ENCODE data around the gene IZUMO2. TPM values are rescaled to one million over a fixed set of nuclear protein-coding genes. Genes with fewer than 3 reads are reported as not detected.

The IZUMO2 gene
- polyA plus RNA-seq, 1 of the 3 experiments (the other 2 are of a cell fraction) = not detected

DNA sequence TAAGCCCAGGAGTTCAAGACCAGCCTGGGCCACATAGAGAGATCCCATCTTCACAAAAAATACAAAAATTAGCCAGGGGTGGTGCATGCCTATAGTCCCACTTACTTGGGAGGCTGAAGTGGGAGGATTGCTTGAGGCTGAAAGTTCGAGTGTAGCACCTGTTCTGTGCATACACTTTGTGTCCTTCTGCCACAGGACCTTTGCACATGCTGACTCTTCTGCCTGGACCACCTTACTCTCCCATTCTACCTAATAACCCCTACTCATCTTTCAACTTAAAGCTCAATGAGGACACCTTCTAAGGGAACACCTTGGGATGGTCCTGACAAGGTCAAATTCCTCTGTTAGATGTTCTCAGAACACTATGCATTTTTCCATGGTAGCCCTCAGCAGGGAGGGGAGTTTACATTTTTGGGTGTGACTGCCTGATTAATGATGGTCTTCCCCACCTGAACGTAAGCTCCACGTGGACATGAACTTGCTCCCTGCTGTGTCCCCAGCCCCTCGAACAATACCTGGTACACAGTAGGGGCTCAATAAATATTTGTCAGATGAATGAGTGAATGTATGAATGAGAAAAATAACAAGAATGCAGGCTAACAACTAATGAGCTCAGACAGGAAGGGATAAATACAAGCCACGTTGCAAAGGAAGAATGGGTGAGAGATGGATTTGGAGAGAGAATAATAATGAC is 11.2 kb upstream of the IZUMO2 start:
- ChIA-PET POLR2A (no interaction called here), CTCF (no interaction called here)
- H3K4me3 ChIP-seq (ENCODE audit: low read depth in 2 of 2, low read length in 1 of 2) = no peak overlapping the region
- no peaks in the 10 kb centered on the region for H3F3A ChIP-seq (replicated peaks; ENCODE audit: insufficient read depth)
- H3K4me1 ChIP-seq (ENCODE audit: control insufficient read depth in 1 of 2, insufficient read depth in 2 of 2, low read depth in 1 of 2, low read length in 1 of 2) = no peaks in the 10 kb centered on the region
- WGBS (ENCODE audit: low lambda C conversion rate) = 8% methylated on average over 5 of the region's 5 CpGs
- no peaks in the 10 kb centered on the region for H3K9me2 ChIP-seq
- H3K4me2 ChIP-seq = no peak overlapping the region
- no peaks in the 10 kb centered on the region for H3K79me2 ChIP-seq (ENCODE audit: insufficient read depth)
- H3K9ac ChIP-seq = no peak overlapping the region
- no peak overlapping the region for H3K27ac ChIP-seq (ENCODE audit: low read depth in 2 of 2, low read length in 1 of 2)
- H3K9me3 ChIP-seq = no peaks in the 10 kb centered on the region
- DNase-seq = no peak
- H3K36me3 ChIP-seq (replicated peaks in 1 of 2; ENCODE audit: control insufficient read depth in 1 of 2, insufficient read depth in 2 of 2, low read length in 1 of 2) = no peaks in the 10 kb centered on the region
- H3K27me3 ChIP-seq (ENCODE audit: insufficient read depth) = peaks cover 40% of the 10 kb centered on the region
- H2AFZ ChIP-seq (ENCODE audit: low read depth) = no peak overlapping the region
- TF ChIP-seq FOXJ3 (CRISPR knock-in tag; IDR thresholded peaks at IDR 0.05) = no peak
- TF ChIP-seq, protein P1, sequence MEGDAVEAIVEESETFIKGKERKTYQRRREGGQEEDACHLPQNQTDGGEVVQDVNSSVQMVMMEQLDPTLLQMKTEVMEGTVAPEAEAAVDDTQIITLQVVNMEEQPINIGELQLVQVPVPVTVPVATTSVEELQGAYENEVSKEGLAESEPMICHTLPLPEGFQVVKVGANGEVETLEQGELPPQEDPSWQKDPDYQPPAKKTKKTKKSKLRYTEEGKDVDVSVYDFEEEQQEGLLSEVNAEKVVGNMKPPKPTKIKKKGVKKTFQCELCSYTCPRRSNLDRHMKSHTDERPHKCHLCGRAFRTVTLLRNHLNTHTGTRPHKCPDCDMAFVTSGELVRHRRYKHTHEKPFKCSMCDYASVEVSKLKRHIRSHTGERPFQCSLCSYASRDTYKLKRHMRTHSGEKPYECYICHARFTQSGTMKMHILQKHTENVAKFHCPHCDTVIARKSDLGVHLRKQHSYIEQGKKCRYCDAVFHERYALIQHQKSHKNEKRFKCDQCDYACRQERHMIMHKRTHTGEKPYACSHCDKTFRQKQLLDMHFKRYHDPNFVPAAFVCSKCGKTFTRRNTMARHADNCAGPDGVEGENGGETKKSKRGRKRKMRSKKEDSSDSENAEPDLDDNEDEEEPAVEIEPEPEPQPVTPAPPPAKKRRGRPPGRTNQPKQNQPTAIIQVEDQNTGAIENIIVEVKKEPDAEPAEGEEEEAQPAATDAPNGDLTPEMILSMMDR (IDR thresholded peaks at IDR 0.05) = no peak
- no peak for TF ChIP-seq SMC3 (IDR thresholded peaks at IDR 0.05; ENCODE audit: low read depth, low read length)
- no peak for TF ChIP-seq TCF12 (IDR thresholded peaks at IDR 0.05)
- TF ChIP-seq TEAD4 (IDR thresholded peaks at IDR 0.05; ENCODE audit: borderline replicate concordance, insufficient read depth) = no peak
- TF ChIP-seq, protein P2, sequence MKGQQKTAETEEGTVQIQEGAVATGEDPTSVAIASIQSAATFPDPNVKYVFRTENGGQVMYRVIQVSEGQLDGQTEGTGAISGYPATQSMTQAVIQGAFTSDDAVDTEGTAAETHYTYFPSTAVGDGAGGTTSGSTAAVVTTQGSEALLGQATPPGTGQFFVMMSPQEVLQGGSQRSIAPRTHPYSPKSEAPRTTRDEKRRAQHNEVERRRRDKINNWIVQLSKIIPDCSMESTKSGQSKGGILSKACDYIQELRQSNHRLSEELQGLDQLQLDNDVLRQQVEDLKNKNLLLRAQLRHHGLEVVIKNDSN (IDR thresholded peaks at IDR 0.05; ENCODE audit: borderline replicate concordance, low read depth) = no peak
- TF ChIP-seq, protein P3, sequence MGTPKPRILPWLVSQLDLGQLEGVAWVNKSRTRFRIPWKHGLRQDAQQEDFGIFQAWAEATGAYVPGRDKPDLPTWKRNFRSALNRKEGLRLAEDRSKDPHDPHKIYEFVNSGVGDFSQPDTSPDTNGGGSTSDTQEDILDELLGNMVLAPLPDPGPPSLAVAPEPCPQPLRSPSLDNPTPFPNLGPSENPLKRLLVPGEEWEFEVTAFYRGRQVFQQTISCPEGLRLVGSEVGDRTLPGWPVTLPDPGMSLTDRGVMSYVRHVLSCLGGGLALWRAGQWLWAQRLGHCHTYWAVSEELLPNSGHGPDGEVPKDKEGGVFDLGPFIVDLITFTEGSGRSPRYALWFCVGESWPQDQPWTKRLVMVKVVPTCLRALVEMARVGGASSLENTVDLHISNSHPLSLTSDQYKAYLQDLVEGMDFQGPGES (IDR thresholded peaks at IDR 0.05; ENCODE audit: low read depth, low read length) = no peak
- TF ChIP-seq, protein P4, sequence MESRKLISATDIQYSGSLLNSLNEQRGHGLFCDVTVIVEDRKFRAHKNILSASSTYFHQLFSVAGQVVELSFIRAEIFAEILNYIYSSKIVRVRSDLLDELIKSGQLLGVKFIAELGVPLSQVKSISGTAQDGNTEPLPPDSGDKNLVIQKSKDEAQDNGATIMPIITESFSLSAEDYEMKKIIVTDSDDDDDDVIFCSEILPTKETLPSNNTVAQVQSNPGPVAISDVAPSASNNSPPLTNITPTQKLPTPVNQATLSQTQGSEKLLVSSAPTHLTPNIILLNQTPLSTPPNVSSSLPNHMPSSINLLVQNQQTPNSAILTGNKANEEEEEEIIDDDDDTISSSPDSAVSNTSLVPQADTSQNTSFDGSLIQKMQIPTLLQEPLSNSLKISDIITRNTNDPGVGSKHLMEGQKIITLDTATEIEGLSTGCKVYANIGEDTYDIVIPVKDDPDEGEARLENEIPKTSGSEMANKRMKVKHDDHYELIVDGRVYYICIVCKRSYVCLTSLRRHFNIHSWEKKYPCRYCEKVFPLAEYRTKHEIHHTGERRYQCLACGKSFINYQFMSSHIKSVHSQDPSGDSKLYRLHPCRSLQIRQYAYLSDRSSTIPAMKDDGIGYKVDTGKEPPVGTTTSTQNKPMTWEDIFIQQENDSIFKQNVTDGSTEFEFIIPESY (IDR thresholded peaks at IDR 0.05; ENCODE audit: borderline replicate concordance, low read depth) = no peak
- no peak for TF ChIP-seq NRF1 (IDR thresholded peaks at IDR 0.05; ENCODE audit: low read depth, low read length)
- no peak for TF ChIP-seq EZH2phosphoT487 (IDR thresholded peaks at IDR 0.05; ENCODE audit: borderline replicate concordance, low read depth)
- no peak for TF ChIP-seq GATA2 (CRISPR knock-in tag; IDR thresholded peaks at IDR 0.05)
- TF ChIP-seq, protein P5, sequence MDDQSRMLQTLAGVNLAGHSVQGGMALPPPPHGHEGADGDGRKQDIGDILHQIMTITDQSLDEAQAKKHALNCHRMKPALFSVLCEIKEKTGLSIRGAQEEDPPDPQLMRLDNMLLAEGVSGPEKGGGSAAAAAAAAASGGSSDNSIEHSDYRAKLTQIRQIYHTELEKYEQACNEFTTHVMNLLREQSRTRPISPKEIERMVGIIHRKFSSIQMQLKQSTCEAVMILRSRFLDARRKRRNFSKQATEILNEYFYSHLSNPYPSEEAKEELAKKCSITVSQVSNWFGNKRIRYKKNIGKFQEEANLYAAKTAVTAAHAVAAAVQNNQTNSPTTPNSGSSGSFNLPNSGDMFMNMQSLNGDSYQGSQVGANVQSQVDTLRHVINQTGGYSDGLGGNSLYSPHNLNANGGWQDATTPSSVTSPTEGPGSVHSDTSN (IDR thresholded peaks at IDR 0.05) = no peak
- TF ChIP-seq YY1 (IDR thresholded peaks at IDR 0.05; ENCODE audit: low read depth) = no peak
- no peaks in the 10 kb centered on the region for H4K20me1 ChIP-seq (ENCODE audit: insufficient read depth)

Measured in SK-N-SH (cell line).